ENCODE results near the gene DIS3L2.
"Not testable (repeated sequence)": the region's sequence is repeated elsewhere in the genome, so short reads cannot be mapped to it uniquely, and the experiment has no call there.

Gene DIS3L2

DNA sequence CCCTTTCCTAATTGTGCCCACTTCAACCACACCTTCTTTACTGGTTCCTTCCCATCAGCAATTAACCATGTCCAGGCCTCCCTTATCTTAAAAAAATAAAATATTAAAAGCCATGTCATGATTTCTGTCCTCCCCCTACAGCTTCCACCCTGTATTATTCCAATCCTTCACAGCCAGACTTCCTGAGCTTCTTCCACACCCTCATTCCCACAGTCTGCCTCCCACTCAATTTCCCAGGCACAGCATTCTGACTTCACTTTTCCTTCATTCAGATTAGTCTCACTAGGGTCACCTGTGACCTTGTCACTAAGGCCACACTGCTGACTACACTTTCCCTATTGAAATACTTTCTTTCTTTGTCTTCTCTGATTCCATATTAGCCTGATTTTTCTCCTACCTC, 159.4 kb downstream of the DIS3L2 start:
- DNase-seq (ENCODE audit: low read depth): no peak

DNA sequence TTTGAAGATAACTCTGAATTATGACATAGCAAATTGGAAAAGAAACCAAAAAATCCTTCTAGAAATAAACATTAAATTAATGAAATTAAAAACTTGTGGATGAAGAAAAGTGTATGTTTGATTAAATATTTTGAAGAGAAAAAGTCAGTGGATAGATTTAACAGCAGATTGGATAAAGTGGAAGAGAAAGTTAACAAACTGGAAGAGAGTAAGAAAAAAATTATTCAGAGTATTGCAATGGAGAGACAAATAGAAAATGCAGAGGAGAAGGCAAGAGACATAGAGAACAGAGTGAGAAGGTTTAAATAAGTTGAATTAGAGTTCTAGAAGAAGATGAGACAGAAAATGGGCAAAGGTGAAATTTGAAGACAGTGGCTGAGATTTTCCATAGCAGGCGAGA, 162.8 kb downstream of the DIS3L2 start:
- DNase-seq (ENCODE audit: low read depth): no peak

DNA sequence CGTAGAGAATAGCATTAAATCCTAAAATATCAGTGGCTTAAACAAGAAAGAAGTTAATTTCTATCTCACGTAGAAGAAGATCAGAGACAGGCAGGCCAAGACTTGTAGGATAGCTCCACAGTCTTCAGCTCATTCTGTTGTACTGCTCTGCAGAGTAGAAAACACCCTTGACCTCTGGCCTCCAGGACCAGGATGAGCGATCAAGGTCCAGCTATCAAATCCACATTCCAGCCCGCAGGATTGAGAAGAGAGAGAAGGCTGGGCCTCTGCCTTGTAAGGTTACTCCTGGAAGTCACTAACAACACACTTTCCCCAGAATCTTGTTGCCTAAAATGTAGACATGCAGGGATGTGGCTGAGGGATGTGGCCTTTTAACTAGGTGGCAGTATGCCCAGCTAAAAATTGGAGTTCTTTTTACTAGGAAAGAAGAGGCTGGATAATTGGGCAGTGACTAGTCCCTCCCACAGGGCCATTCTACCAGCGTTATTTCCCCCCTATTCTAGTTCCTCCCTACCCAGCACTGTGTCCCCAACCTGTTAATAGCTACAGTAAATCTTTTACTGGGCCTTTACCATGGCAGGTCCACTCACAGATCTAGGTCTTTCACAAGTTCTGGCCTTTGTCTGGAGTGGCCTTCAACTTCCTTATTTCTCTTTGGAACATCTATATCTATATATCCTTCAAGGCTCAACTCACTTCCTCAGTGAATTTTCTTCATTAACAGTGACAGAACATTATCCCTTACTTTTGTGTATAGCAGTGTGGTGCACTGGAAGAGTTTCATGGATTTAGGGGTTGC, 165.0 kb downstream of the DIS3L2 start:
- DNase-seq (ENCODE audit: low read depth): no peak

DNA sequence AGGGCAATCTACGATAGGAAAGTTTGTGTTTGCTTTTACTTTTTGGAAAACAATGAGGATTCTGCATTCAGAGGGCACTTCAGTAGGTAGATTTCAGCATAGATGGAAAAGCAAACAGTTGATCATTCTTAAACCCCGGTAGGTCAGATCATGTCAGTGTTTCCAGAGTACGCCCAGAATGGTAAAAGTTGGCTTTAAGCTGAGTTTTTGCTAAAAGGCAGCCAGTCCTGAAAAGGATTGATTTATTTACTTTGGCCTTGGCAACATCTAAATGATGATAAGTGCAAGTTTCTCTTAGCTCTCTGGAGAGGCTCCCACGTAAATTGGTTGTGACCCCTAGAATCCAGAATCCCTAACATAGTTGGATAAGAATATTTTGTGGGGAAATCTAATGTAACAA, 168.0 kb downstream of the DIS3L2 start:
- no peak for DNase-seq (ENCODE audit: low read depth)

DNA sequence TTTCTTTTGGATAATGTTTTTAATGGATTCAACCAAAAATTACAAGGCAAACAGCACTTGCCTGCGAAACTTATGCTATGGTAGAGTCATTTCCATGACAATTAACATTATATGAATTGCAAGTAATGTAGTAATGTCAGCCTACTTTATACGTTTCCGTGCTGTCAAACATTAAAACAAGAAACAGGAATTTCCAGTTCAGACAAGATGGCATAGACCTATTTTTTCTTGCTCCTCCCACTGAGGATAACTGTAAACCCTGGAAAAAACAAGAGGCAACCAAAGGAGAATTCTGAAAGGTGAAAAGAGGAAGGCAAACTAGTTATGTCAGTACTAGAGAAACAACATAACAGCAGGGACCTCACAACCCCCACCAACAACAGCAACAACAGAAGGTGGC, 170.7 kb downstream of the DIS3L2 start:
- DNase-seq (ENCODE audit: low read depth): no peak

DNA sequence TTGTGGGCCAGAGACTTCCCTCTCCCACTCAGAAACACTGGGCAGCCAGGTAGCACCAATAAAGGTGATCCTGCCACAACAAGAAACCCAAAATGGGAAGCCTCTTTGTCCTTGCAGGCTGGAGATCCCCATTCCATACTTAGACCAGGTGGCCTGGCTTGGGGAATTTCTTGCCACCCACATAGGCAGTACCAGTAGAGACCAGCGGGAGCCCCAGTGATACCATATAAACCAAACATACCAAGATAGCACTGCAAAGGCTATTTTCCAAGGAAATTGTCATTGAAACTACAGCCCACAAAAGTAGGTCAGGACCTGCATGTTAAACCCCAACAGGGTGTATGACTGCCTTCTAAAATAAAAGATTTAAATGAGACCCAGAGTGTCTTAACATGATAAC, 171.6 kb downstream of the DIS3L2 start:
- DNase-seq (ENCODE audit: low read depth): no peak

DNA sequence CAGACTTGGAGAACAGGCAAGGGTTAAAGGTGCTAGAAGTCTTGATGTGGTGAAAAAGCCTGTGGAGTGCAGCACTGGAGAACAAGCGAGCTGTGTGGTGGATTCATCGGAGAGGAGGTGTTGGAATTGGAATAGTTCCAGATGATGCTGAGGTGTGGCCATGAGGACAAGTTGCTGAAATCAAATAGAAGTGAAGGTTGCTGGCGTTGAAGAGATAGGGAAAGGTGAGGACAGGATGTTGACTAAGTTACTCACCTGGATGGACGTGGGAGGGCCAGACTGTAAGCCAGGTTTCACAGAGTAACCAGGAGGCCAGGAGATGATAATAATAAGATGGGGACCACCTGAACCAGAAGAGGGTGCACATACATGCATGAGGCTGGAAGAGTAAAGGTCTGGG, 173.4 kb downstream of the DIS3L2 start:
- DNase-seq (ENCODE audit: low read depth): no peak

DNA sequence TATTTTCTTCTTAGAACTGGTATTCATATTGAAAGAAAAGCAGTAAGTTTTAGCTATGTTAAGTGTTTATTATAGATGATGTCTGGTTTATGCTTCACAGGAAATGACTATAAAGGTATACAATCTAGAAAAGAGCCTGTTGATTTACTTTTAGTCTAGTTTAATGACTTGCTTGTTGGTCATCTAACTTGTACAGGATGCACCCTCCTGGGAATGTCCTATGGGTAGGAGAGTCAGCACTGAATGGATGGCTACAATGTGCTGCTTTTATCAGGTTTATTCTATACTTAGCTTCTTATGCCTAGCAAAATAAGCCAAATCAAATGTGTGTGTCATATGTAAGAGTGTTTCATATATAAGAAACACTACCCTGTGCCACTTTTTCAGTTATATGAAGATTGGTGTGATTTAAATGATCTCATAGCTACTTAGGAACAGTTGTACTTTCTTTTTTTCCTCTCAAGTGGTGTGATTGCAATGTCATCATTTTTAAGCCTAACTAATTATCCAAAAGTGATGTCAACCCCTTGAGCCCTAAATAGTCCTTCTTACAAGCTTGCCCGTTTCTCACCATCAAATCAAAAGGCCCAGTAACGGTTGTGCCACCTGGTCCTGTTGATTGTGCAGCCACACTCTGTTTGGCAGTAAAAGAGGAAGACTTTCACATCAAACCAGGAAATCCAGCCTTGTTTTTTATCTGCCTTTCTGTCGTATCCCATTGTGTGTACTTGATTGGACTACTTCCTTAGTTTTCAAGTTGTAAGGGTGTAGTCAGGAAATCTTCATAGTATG, 176.0 kb downstream of the DIS3L2 start:
- DNase-seq (ENCODE audit: low read depth): no peak

DNA sequence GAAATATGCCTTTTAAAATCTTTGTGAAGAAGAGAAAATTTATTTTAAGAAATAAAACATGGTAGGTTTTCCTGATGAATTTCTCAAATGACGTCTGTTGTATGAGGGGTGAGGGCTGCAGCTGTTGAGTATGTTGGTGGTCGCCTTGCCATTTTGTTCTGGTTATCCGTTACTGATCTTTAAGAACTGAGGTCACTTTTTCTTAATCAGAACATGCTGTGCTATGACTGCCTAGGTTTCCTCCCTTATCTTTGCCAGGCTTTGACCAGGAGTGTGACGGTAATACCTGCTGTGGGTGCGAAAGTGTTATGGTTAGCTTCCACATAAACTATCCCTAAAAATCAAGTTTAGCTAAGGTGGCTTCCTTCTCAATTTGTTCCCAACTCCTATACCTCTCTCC, 176.9 kb downstream of the DIS3L2 start:
- no peak for DNase-seq (ENCODE audit: low read depth)

DNA sequence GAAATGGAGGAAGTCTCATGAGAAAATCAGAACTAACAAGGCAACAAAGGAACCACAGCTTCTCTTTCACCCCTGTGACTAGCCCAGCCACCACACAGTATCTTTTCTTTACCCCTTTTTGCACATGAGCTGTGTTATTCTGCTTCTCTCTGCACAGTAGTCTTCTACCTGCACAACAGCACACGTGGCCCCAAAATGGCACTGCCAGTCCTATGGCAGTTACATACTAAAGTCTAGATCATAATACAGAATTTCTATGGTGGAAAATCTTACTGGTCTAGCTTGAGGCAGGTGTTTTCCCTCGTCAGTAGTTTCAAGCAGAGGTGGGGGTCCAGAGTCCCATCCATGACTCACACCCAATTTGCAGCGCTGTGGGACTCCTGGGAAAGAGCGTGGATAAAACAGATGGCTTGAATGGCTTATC, 177.7 kb downstream of the DIS3L2 start:
- DNase-seq (ENCODE audit: low read depth): no peak

DNA sequence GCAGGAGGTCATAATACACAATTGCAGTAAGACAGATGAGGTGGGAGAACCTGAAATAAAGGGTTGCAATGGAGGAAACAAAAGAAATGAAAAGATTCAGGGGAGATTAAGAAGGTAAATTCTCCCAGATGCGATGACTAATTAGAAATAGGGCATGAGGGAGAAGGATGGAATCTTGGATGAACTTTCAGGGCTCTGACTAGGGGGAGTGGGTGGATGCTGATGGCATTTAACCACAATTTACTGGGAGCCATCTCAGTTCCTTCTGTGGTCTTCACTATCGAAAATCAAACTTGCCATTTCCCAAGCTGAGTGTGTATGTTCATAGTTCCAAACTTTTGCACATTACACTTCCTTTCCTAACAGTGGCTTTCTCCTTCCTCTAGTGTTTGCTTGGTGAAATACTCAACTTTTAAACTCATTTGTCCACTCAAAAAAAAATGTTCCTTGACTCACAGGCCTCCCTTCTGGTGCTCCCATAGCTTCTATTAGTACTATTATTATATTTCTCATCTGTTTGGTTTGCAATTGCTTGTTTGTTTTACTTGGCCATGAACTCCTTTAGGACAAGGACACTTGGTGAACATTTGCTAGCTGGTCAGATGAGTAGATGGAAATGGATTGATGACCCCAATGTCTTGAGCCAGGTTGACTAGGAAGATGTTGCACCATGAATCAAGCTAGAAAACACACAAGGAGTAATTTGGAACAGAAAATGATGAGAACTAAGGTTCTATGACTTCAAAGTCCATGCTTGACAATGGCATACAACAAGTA, 178.5 kb downstream of the DIS3L2 start:
- no peak for DNase-seq (ENCODE audit: low read depth)

DNA sequence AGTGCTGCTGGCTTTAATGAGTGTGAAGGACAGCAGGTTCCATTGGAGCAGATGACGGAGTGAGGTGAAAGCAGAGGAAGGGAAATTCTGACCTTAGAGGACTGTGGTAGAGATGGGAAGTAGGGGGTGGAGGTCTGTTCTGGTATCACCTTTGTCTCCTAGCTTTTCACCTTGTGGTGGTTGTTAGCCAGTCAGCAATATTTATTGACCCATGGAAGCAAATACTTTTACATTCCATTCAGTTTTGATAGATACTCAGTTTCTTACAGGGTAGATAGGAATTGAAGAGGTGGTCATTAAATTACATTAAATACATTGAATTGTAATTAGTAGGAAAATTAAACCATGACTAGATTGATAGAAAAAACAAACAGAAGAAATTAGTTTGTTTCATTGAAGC, 180.1 kb downstream of the DIS3L2 start:
- DNase-seq (ENCODE audit: low read depth): no peak

DNA sequence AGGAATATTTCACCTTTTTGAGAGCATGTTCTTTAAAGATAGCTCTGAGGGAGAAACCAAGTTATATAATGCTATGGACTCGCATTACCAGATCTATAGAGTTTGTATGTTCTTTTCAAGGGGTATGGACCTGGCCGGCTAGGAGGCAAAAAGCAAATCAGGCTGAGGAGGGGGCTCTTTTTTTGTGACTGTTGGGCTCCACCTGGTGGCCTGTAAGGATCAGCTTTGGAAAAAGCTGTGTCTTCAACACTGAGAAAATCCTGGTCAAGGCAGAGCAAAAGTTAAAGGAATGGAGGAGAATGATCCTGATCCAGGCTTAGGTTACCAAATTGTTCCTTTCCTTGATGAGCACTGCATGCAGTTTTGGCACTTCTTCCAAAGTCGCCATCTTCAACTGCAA, 180.5 kb downstream of the DIS3L2 start:
- DNase-seq (ENCODE audit: low read depth): no peak

DNA sequence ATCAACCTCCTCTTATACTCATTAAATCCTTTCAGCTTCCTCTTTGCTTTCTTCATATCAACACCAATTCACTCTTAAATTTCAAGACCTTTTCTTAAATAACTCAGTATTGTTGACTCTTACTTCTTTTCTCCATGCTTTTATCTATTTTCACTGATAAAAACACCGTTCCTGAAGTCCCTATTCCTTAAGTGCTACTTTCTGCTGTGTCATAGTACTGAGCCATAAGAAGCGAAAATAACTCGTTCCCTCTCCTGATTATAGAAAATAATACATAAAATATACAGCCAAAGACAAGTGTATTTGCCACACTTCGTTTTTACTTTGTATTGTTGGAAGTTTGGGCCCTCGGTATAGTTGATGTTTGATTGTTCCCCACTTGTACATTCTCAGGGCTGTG, 181.0 kb downstream of the DIS3L2 start:
- DNase-seq (ENCODE audit: low read depth): no peak

DNA sequence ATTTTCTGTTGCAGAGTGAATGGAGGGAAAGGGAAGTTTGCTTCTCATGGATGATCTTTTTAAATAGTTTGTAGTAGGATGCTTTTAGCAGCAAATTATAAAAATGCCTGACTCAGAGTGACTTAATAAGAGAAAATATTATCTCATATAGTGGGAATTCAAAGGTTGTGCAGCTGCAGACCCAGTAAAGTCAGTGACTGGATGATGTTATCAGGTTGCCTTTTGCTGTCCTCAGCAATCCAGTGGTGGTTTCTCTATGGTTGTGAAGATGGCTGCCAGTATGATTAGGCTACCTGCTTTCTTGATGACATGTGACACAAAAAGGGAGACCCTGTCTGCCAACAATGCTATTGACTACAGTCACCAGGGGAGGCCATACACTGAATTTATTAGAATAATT, 184.8 kb downstream of the DIS3L2 start:
- no peak for DNase-seq (ENCODE audit: low read depth)

DNA sequence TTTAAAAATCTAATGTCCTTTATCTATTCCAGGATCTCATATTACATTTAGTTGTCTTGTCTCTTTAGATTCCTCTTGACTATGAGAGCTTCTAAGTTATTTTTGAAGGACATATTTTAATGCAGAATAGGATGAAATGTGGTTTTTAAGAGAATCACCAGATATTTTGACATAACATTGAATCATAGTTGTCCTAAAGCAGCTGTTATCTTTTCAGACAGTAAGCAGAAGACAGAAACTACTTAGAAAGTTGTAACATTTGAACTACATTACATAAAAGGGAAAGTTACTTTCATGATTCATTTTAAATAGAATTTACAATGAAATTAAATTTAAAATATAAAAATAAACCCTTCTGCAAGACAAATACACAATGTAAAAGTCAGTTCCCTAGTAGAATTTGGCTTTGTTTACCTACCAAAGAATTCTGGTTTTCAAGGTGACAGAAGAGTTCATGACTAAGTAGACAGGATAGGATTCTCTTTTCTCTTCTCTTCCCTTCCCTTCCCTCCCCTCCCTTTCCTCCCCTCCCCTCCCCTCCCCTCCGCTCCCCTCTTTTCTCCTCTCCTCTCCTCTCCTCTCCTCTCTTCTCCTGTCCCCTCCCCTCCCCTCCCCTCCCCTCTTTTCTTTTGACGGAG, 186.0 kb downstream of the DIS3L2 start:
- DNase-seq (ENCODE audit: low read depth): no peak

DNA sequence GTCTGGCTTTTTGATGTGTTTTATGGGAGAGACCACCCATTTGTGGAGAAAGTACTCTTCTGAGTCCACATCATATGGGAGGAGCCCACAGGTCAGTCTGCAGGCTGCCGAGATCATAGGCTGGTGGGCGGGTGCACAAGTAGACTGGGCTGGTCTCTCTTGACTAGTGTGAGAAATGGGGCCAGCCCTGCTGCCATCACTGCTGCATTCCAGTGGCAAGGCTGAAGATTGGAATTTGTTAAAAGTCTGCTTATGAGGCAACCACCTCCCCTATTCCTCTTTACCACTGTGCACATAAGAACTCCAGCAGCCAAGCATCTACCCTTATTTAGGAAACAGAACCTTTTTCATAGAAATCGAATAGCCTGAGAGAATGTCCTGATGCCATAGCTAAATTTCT, 200.7 kb downstream of the DIS3L2 start:
- DNase-seq (ENCODE audit: low read depth): no peak

DNA sequence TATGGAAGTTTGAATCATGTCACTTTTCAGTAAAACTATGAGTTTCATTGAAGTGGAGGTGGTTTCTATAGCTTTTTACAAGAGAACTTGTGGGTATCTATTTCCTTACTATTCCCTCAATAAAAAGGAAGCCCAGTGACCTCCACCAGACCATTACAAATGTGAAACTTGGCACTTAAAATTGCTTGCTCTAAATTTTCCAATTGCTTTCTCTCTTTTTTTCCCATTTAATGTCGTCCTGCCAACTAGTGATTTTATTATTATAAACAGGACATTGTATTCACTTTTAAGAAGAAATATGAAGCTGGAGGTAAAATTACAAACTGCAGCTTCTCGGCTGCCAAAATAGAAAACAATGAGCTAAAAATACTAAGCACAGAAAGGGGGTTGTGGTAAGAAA, 208.9 kb downstream of the DIS3L2 start:
- DNase-seq (ENCODE audit: low read depth): no peak

DNA sequence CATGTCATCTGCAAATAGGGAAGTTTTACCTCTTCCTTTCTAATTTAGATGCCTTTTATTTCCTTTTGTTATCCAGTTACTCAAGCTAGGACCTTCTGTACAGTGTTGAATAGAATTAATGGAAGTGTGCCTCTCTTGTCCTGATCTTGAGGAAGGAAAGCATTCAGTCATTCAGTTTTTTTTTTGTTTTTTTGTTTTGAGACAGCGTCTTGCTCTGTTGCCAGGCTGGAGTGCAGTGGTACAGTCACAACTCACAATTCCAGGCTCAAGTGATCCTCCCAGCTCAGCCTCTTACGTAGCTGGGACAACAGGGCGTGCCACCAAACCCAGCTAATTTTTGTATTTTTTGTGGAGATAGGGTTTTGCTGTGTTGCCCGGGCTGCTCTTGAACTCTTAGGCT, 213.1 kb downstream of the DIS3L2 start:
- no peak for DNase-seq (ENCODE audit: low read depth)

DNA sequence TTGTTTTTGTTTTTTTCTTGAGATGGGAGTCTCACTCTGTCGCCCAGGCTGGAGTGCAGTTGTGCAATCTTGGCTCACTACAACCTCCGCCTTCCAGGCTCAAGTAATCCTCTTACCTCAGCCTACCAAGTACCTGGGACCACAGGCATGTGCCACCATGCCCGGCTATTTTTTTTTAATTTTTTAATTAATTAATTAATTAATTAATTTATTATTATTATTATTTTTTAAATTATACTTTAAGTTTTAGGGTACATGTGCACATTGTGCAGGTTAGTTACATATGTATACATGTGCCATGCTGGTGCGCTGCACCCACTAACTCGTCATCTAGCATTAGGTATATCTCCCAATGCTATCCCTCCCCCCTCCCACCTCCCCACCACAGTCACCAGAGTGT, 215.1 kb downstream of the DIS3L2 start:
- not testable (repeated sequence) for DNase-seq (ENCODE audit: low read depth)

DNA sequence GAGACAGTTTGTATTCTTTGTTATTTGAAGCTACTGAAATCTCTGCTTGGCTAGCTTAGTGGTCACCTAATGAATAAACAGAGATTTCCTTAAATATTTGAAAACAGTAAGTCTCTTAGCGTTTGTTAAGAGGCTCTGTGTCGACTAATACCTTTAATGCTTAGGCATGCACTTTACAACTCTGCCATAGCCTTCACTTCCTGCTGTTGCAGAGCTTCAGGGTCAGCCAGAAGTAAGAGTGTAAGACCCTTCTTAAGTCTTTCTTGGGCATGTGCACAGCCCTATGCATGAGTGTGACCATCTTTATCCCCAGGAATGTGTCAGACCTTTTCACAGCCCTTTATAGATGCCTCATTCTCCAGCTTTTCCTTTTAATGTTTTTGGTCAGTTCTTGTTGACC, 221.8 kb downstream of the DIS3L2 start:
- no peak for DNase-seq (ENCODE audit: low read depth)

DNA sequence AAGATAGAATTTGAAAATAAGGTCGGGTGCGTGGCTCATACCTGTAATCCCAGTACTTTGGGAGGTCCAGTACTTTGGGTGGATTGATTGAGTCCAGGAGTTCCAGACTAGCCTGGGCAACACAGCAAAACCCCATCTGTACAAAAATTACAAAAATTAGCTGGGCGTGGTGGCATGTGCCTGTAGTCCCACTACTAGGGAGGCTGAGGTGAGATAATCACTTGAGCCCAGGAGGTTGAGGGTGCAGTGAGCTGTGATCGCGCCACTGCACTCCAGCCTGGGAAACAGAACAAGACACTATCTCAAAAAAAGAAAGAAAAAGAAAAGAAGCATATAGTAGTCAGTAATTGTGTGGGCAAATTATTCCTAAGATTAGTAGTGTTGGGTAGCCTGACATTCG, 222.8 kb downstream of the DIS3L2 start:
- no peak for DNase-seq (ENCODE audit: low read depth)

Measured in stimulated activated CD8-positive, alpha-beta memory T cell treated with anti-CD3 and anti-CD28 coated beads, Interleukin-12 subunit alpha, Interleukin-12 subunit beta, amount 100 ng/mL, for 4 hours (primary cell).